Brain microvascular endothelial cell (primary cell): ENCODE data around the gene CFAP69.

Experiments used
- DNase-seq: peaks from one replicate; pipeline ENCODE4 v3.0.0-alpha.2; 2020
- H3K27ac ChIP-seq: fragments of 250-450 bp; sonication (Bioruptor Pico); 2 replicates; pipeline ENCODE4 v1.5.1; 2020; ENCODE audit warnings: mild to moderate bottlenecking, moderate library complexity
- H3K27me3 ChIP-seq: fragments of 250-450 bp; sonication (Bioruptor Pico); replicated peaks from 2 replicates; pipeline ENCODE4 v1.5.1; 2020; ENCODE audit warnings: mild to moderate bottlenecking
- H3K36me3 ChIP-seq: fragments of 250-450 bp; sonication (Bioruptor Pico); replicated peaks from 2 replicates; pipeline ENCODE4 v1.5.1; 2020; ENCODE audit warnings: mild to moderate bottlenecking
- H3K4me3 ChIP-seq: 2 replicates; pipeline ENCODE4 v1.5.1; 2011; ENCODE audit warnings: low read depth, mild to moderate bottlenecking, control low read depth, low read length, moderate library complexity
- in situ Hi-C: cut with HindIII; loops from 2 replicates; pipeline ENCODE4 v1.10.0; 2017; ENCODE audit warnings: low sequenced_read_pairs, low pct_ligation_motif_present
- TF ChIP-seq, protein P1 (sequence below): IDR thresholded peaks from 2 replicates; pipeline ENCODE4 v1.5.1; 2011; ENCODE audit warnings: low read depth, mild to moderate bottlenecking, moderate library complexity, low read length, control low read depth, inconsistent platforms; ENCODE audit errors: missing control alignments

CFAP69 gene

DNA sequence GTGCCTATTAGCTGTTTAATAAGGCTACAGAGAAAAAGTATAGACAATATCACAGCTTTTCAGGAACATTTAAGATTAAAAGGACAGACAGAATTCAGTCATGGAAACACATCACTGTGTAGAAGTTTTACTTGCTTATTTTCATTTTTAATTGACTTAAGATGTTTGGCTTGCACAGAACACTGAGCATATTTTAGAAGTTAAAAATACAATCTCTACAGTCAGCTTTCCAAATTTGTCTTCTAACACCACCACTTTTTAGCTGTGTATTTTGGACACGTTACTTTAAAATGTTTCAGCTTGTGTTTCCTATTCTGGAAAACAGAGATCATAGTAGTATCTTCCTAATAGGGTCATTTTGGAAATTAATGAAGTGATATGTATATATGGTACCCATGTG, 11.8 kb downstream of the CFAP69 start:
- H3K36me3 ChIP-seq, result no peaks in the 10 kb centered on the region
- no peaks in the 10 kb centered on the region for H3K27me3 ChIP-seq
- TF ChIP-seq, protein P1, sequence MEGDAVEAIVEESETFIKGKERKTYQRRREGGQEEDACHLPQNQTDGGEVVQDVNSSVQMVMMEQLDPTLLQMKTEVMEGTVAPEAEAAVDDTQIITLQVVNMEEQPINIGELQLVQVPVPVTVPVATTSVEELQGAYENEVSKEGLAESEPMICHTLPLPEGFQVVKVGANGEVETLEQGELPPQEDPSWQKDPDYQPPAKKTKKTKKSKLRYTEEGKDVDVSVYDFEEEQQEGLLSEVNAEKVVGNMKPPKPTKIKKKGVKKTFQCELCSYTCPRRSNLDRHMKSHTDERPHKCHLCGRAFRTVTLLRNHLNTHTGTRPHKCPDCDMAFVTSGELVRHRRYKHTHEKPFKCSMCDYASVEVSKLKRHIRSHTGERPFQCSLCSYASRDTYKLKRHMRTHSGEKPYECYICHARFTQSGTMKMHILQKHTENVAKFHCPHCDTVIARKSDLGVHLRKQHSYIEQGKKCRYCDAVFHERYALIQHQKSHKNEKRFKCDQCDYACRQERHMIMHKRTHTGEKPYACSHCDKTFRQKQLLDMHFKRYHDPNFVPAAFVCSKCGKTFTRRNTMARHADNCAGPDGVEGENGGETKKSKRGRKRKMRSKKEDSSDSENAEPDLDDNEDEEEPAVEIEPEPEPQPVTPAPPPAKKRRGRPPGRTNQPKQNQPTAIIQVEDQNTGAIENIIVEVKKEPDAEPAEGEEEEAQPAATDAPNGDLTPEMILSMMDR, result no peak
- H3K4me3 ChIP-seq, result no peak overlapping the region
- in situ Hi-C loops, result no loop called here
- DNase-seq, result no peak
- H3K27ac ChIP-seq, result no peak overlapping the region

DNA sequence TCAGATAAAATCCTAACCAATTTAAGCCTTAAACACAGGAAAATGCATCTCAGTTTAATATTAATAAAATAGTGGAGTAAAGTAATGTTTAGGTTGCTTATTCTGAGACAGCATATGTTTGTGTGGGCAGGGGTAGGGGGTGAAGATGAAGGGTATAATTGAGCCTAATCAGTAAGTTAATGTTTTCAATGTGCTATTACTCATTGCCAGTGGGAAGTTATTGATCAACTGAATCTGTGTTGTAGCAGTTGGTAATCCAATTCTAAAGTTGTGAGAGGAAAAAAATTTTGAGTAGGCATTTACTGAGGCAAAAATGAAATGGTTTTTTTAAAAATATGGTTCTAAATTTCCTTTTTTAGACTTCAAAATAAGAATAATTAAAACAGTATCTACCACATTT, 16.5 kb downstream of the CFAP69 start:
- H3K27ac ChIP-seq, result no peak overlapping the region
- no peak overlapping the region for H3K4me3 ChIP-seq
- in situ Hi-C loops, result no loop called here
- DNase-seq, result no peak
- H3K27me3 ChIP-seq, result no peaks in the 10 kb centered on the region
- TF ChIP-seq, protein P1, result no peak
- no peaks in the 10 kb centered on the region for H3K36me3 ChIP-seq

DNA sequence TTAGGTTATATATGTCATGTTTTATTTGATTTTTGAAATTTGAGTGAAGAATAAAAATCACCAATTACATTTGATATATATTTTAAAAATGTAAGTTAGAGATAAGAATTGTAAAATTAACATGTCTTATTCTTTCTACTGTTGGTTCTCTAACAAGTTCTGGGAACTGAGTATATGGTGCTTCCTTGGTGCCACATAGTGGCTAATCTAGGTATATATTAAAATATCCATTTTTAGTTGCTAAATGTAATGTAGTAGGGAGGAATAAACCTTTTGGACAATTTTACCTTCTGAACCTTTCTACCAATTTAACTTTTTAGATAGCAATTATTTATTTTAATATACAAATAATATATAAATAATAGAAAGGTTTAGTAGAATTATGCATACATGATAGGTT, 17.5 kb downstream of the CFAP69 start:
- in situ Hi-C loops, result no loop called here
- Histone ChIP-seq H3K27me3 (no peaks in the 10 kb centered on the region), H3K27ac (no peak overlapping the region), H3K36me3 (no peaks in the 10 kb centered on the region), H3K4me3 (no peak overlapping the region)
- TF ChIP-seq, protein P1, result peak; percentile 20
- DNase-seq, result no peak

DNA sequence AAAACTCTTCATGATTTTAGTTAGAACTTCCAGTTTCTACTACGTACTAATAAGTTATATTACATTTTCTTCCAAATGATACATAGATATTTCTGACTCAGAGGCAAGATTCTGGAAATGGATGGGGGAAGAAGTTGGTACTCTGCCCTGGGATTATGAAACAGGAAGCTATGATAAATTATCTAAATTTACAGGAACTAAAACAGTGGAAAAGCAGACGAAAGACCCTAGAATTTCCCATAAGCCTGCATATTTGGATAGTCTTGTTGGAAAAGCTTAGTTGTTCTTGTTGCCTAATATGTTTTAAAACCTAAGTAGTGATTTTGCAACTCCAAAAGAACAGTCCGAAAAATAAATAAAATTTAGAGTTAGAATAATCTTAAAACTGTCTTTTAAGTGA, 21.8 kb downstream of the CFAP69 start:
- no peaks in the 10 kb centered on the region for H3K27me3 ChIP-seq
- H3K27ac ChIP-seq, result no peak overlapping the region
- TF ChIP-seq, protein P1, result no peak
- H3K36me3 ChIP-seq, result no peaks in the 10 kb centered on the region
- no peak overlapping the region for H3K4me3 ChIP-seq
- in situ Hi-C loops, result no loop called here
- peak; percentile 41 for DNase-seq

DNA sequence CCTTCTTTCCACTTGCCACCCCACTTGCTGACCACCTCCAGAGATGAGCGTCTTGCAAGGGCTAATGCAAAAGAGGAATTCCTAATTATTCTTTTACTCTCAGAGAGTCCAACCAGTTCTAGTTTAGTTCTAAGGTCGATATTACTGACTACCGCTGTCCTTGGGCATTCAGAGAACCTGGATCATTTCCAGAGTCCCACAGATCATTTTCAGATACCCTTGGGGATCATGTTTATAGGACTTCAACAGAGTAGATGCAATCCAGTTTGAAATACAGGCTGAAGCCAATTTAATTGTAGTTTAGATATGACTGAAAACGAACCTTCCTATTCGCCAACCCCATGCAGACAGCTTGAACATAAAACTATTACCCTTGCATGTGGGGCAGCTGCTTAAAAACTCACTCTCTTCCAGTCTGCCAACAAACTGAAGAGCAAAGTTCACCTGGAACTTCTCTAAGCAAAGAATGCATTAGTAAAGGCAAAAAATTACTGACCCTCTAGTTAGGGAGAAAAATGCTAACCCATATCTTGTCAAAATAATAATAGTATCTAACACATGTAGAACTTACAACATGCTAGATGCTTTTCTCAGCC, 22.4 kb downstream of the CFAP69 start:
- in situ Hi-C loops, result no loop called here
- H3K4me3 ChIP-seq, result no peak overlapping the region
- no peak for DNase-seq
- no peaks in the 10 kb centered on the region for H3K27me3 ChIP-seq
- H3K36me3 ChIP-seq, result no peaks in the 10 kb centered on the region
- TF ChIP-seq, protein P1, result no peak
- no peak overlapping the region for H3K27ac ChIP-seq

DNA sequence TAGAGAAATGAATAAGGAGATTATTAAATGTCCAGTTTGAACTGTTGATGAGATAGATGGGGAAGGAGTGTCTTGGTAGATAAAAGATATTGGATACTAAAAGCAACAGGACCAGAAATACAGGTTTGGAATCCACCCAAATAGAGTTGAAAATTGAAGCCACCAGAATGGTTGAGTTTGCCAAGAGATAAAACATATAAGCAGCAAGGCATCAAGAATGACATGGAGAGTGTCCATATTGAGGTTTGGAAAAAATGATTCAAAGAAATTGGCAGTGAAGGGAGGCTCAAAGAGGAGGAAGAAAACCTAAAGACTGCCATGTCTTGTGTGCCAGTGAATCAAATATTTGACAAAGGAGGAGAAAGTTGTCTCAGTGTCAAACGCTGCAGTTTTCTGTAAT, 24.2 kb downstream of the CFAP69 start:
- H3K36me3 ChIP-seq, result no peaks in the 10 kb centered on the region
- no peak overlapping the region for H3K4me3 ChIP-seq
- no peak for DNase-seq
- TF ChIP-seq, protein P1, result no peak
- in situ Hi-C loops, result no loop called here
- no peaks in the 10 kb centered on the region for H3K27me3 ChIP-seq
- no peak overlapping the region for H3K27ac ChIP-seq
